Measurements from ENCODE around the gene ZNRF1. TPM values are rescaled to one million over a fixed set of nuclear protein-coding genes. Genes with fewer than 3 reads are reported as not detected.

ZNRF1 gene
- total RNA-seq, 2 donors from 2014 or later, result 9.3 to 21.4 TPM

GRCh38 chr16:75075688-75076268 is 77.0 kb downstream of the ZNRF1 start:
- TF ChIP-seq POLR2A (IDR thresholded peaks at IDR 0.05), result no peak
- no peak for TF ChIP-seq CTCF (IDR thresholded peaks at IDR 0.05)
- H3K27ac ChIP-seq, result no peak overlapping the region
- H3K36me3 ChIP-seq (replicated peaks in 1 of 2; ENCODE audit: insufficient read depth in 1 of 2, low read depth in 2 of 2), result no peaks in the 10 kb centered on the region
- no peaks in the 10 kb centered on the region for H3K27me3 ChIP-seq
- no peaks in the 10 kb centered on the region for H3K9me3 ChIP-seq
- no peak for DNase-seq
- no peak overlapping the region for H3K4me3 ChIP-seq
- no peaks in the 10 kb centered on the region for H3K4me1 ChIP-seq
- ATAC-seq, result no peak
- 80 to 85% methylated on average over 3 of the region's 3 CpGs for WGBS, 2 donors
- intact Hi-C loops (cut with DNase I), result no loop called here

- ATAC-seq, result no peak
- no peaks in the 10 kb centered on the region for H3K36me3 ChIP-seq (replicated peaks in 1 of 2; ENCODE audit: insufficient read depth in 1 of 2, low read depth in 2 of 2)
- H3K27ac ChIP-seq, result no peak overlapping the region
- no peak for DNase-seq
- no peaks in the 10 kb centered on the region for H3K9me3 ChIP-seq
- intact Hi-C loops (cut with DNase I), result no loop called here
- TF ChIP-seq CTCF (IDR thresholded peaks at IDR 0.05) (no peak), POLR2A (IDR thresholded peaks at IDR 0.05) (no peak)
- no peaks in the 10 kb centered on the region for H3K27me3 ChIP-seq
- WGBS, 2 donors, result 97 to 98% methylated on average over 8 of the region's 8 CpGs
- H3K4me3 ChIP-seq, result no peak overlapping the region
- no peaks in the 10 kb centered on the region for H3K4me1 ChIP-seq
Measured at GRCh38 chr16:75078886-75079285, 80.1 kb downstream of the ZNRF1 start.

DNA sequence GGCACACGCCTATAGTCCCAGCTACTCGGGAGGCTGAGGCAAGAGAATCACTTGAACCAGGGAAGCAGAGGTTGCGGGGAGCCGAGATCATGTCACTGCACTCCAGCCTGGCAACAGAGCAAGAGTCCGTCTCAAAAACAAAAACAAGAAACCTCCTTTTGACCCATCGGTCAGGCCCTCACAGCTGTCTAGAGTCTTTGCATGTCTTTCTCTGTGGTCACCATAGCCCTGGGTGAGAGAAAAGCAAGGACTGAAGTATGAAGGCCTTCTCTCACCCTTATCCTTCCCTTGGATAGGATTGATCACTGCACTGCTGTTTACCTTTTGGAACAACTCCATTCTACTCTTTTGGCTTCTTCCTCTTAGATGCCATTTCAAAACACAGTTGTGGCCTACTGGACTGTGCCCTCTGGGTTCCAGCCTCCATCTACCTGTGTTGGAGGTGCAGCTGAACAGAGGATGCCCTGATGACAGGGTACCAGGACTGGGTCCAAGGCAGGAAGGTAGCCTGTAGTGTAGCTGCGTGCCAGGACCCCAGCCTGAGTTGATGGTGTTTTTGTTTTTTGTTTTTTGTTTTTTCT is 80.6 kb downstream of the ZNRF1 start:
- intact Hi-C loops (cut with DNase I), result no loop called here
- H3K36me3 ChIP-seq (replicated peaks in 1 of 2; ENCODE audit: insufficient read depth in 1 of 2, low read depth in 2 of 2), result no peaks in the 10 kb centered on the region
- H3K4me3 ChIP-seq, result no peak overlapping the region
- 87 to 95% methylated on average over 7 of the region's 7 CpGs for WGBS, 2 donors
- no peak overlapping the region for H3K27ac ChIP-seq
- no peaks in the 10 kb centered on the region for H3K27me3 ChIP-seq
- H3K4me1 ChIP-seq, result no peaks in the 10 kb centered on the region
- H3K9me3 ChIP-seq, result no peaks in the 10 kb centered on the region
- ATAC-seq, result no peak
- no peak for TF ChIP-seq POLR2A (IDR thresholded peaks at IDR 0.05)
- TF ChIP-seq CTCF (IDR thresholded peaks at IDR 0.05), result no peak
- no peak for DNase-seq

DNA sequence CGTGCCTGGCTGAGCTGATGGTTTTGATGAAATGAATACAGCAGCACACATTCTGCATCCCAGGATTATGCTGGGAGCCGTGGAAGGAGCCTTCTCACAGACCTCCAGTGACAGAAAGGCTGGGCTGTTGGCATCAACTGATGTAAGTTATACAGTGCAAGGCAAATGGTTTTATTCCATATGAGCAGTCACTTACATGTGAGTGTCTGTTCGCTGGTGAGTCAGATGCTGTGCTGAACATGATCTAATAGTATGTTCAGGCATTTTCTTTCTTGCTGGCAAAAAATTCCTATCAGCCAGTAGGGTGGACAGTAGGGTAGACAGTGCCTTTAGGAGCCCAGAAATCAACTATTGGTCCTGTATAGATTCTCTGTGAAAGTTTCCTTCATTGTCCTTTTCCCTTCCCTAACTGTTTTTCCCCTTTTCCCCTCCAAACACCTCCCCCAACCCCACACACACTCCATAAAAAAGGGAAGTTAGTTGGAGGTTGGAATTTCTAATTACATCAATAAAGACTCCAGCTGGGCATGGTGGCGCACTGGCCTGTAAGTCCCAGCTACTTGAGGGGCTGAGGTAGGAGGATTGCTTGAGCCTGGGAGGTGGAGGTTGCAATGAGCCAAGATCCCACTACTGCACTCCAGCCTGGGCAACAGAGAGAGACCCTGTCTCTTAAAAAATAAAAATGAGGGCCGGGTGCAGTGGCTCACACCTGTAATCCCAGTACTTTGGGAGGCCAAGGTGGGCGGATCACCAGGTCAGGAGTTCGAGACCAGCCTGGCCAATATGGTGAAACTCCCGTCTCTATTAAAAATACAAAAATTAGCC is 81.6 kb downstream of the ZNRF1 start:
- H3K36me3 ChIP-seq (replicated peaks in 1 of 2; ENCODE audit: insufficient read depth in 1 of 2, low read depth in 2 of 2), result no peaks in the 10 kb centered on the region
- H3K27me3 ChIP-seq, result no peaks in the 10 kb centered on the region
- H3K4me1 ChIP-seq, result no peaks in the 10 kb centered on the region
- ATAC-seq, result no peak
- DNase-seq, result no peak
- intact Hi-C loops (cut with DNase I), result no loop called here
- no peak overlapping the region for H3K4me3 ChIP-seq
- no peak overlapping the region for H3K27ac ChIP-seq
- 91 to 92% methylated on average over 7 to 8 of the region's 8 CpGs for WGBS, 2 donors
- no peak for TF ChIP-seq POLR2A (IDR thresholded peaks at IDR 0.05)
- TF ChIP-seq CTCF (IDR thresholded peaks at IDR 0.05), result no peak
- no peaks in the 10 kb centered on the region for H3K9me3 ChIP-seq
